GM23248 (cell line): ENCODE results near the gene VEGFC. TPM values are rescaled to one million over a fixed set of nuclear protein-coding genes. Genes with fewer than 3 reads are reported as not detected.

ENCODE experiments used
- DNase-seq: peaks from one replicate; pipeline ENCODE4 v3.0.0-alpha.2; 2015
- H2AFZ ChIP-seq: fragments of 200-600 bp; sonication (generic); 2 replicates; pipeline ENCODE4 v1.6.1; 2016; ENCODE audit warnings: antibody characterized with exemption
- H3F3A ChIP-seq: fragments of 200-600 bp; sonication (generic); 2 replicates; pipeline ENCODE4 v1.6.1; 2016; ENCODE audit warnings: mild to moderate bottlenecking, antibody characterized with exemption, mixed run types; ENCODE audit not compliant: insufficient read depth
- H3K27ac ChIP-seq: fragments of 200-600 bp; sonication (generic); 2 replicates; pipeline ENCODE4 v1.5.1; 2016; ENCODE audit warnings: mild to moderate bottlenecking
- H3K27me3 ChIP-seq: fragments of 200-600 bp; sonication (generic); replicated peaks from 2 replicates; pipeline ENCODE4 v1.6.1; 2016; ENCODE audit warnings: mild to moderate bottlenecking; ENCODE audit not compliant: insufficient read depth
- H3K36me3 ChIP-seq: fragments of 200-600 bp; sonication (generic); 2 replicates; pipeline ENCODE4 v1.6.1; 2016; ENCODE audit warnings: low read depth, mild to moderate bottlenecking
- H3K4me1 ChIP-seq: fragments of 200-600 bp; sonication (generic); 2 replicates; pipeline ENCODE4 v1.6.1; 2016; ENCODE audit warnings: mild to moderate bottlenecking; ENCODE audit not compliant: insufficient read depth
- H3K4me2 ChIP-seq: fragments of 200-600 bp; sonication (generic); one replicate; pipeline ENCODE4 v1.6.1; 2016; ENCODE audit warnings: mild to moderate bottlenecking; ENCODE audit not compliant: unreplicated experiment
- H3K4me3 ChIP-seq: fragments of 200-600 bp; sonication (generic); 2 replicates; pipeline ENCODE4 v1.5.1; 2016; ENCODE audit warnings: mild to moderate bottlenecking
- H3K79me2 ChIP-seq: fragments of 200-600 bp; sonication (generic); 2 replicates; pipeline ENCODE4 v1.6.1; 2016; ENCODE audit warnings: mild to moderate bottlenecking; ENCODE audit not compliant: insufficient read depth
- H3K9ac ChIP-seq: fragments of 200-600 bp; sonication (generic); 2 replicates; pipeline ENCODE4 v1.6.1; 2016; ENCODE audit warnings: mild to moderate bottlenecking
- H3K9me2 ChIP-seq: fragments of 200-600 bp; sonication (generic); 2 replicates; pipeline ENCODE4 v1.6.1; 2016; ENCODE audit warnings: mixed run types, mild to moderate bottlenecking, moderate library complexity; ENCODE audit not compliant: insufficient read depth
- H3K9me3 ChIP-seq: fragments of 200-600 bp; sonication (generic); one replicate; pipeline ENCODE4 v1.6.1; 2017; ENCODE audit warnings: low read depth
- H4K20me1 ChIP-seq: fragments of 200-600 bp; sonication (generic); 2 replicates; pipeline ENCODE4 v1.6.0; 2016; ENCODE audit not compliant: insufficient read depth
- EZH2 ChIP-seq: fragments of 200-600 bp; sonication (generic); IDR thresholded peaks from 2 replicates; pipeline ENCODE4 v1.6.1; 2018; ENCODE audit warnings: antibody characterized with exemption, mild to moderate bottlenecking; ENCODE audit not compliant: insufficient read depth, poor library complexity, severe bottlenecking
- EZH2phosphoT487 ChIP-seq: fragments of 200-600 bp; sonication (generic); IDR thresholded peaks from 2 replicates; pipeline ENCODE4 v1.6.1; 2018; ENCODE audit warnings: antibody characterized with exemption, moderate library complexity, mild to moderate bottlenecking, low read depth; ENCODE audit not compliant: insufficient read depth
- WGBS, 2 experiments: methylation state at CpG; one replicate each; pipeline ENCODE4 v1.1.6; 2015 to 2017; ENCODE audit warnings: low lambda C conversion rate in 2 of 2, low coverage in 1 of 2; ENCODE audit errors: missing lambda C conversion rate in 2 of 2; 5-methylcytosine and 5-hydroxymethylcytosine counted together
- in situ Hi-C: fragments of 300-500 bp; cut with MboI; formaldehyde crosslinking; loops from 2 replicates; pipeline ENCODE4 v1.15.0; 2020
- polyA plus RNA-seq: library from polyadenylated mRNA; unstranded; fragments of >200 nt; fragmentation: Nextera tagmentation; extraction: Ambion mirVana; gene quantifications from 2 replicates; pipeline ENCODE4 v1.2.1, GENCODE V29; 2016
- total RNA-seq: library from RNA; depleted of rRNA; stranded (reverse); fragments of >200 nt; shearing (Covaris generic); gene quantifications from 2 replicates; pipeline ENCODE4 v1.2.3, GENCODE V29; 2014

The VEGFC gene
- total and polyA plus RNA-seq, 2 experiments from 2014 or later, result 21.7 to 56.3 TPM

DNA sequence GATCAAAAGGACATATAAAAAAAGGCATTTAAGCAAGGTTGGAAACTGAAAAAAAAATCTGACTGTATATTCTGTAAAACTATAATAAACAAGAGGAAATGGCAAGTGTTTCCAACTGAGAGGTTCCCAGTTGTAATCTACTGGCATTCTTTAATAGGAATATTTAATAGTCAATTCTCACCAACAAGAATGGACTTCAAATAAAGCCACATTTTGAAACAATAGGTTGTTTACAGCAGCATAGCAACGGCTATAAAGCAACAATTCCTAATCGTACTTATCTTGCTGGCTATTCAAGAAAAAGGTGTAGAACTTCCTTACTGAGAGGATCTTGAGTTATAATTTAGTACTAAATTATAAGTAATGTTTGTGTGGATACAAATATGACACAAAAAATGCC is 75.5 kb downstream of the VEGFC start:
- Histone ChIP-seq H3K79me2 (peaks cover 99% of the 10 kb centered on the region), H3K36me3 (peaks cover 20% of the 10 kb centered on the region)

GRCh38 chr4:176709417-176709816 is 83.3 kb downstream of the VEGFC start:
- no peak overlapping the region for H3K9ac ChIP-seq
- H3K4me1 ChIP-seq, result peaks cover 19% of the 10 kb centered on the region
- no peak for DNase-seq
- H3K4me3 ChIP-seq, result no peak overlapping the region
- 87 to 88% methylated on average over 5 of the region's 5 CpGs for WGBS, 2 experiments
- no peaks in the 10 kb centered on the region for H3K9me3 ChIP-seq
- TF ChIP-seq EZH2phosphoT487, result no peak
- no peak for TF ChIP-seq EZH2
- no peaks in the 10 kb centered on the region for H3K27me3 ChIP-seq
- H4K20me1 ChIP-seq, result no peaks in the 10 kb centered on the region
- peak overlapping the region; percentile 17 for H3K4me2 ChIP-seq
- no peaks in the 10 kb centered on the region for H3K9me2 ChIP-seq
- H3K27ac ChIP-seq, result 0 out of 2 replicates have a peak overlapping the region, but pooled peaks have one; percentile 5
- H3F3A ChIP-seq, result peaks cover 78% of the 10 kb centered on the region
- H3K36me3 ChIP-seq, result peaks cover 42% of the 10 kb centered on the region
- in situ Hi-C loops, result no loop called here
- no peak overlapping the region for H2AFZ ChIP-seq
- peaks cover 95% of the 10 kb centered on the region for H3K79me2 ChIP-seq

More for the DNA sequence above, 75.5 kb downstream of the VEGFC start:
- Histone ChIP-seq H3K27ac (no peak overlapping the region), H3K9me3 (no peaks in the 10 kb centered on the region), H2AFZ (no peak overlapping the region), H3K4me2 (no peak overlapping the region), H4K20me1 (no peaks in the 10 kb centered on the region), H3K9ac (no peak overlapping the region), H3K4me1 (no peaks in the 10 kb centered on the region), H3F3A (peaks cover 58% of the 10 kb centered on the region), H3K4me3 (no peak overlapping the region), H3K27me3 (no peaks in the 10 kb centered on the region), H3K9me2 (no peaks in the 10 kb centered on the region)
- DNase-seq, result no peak
- TF ChIP-seq EZH2phosphoT487 (no peak), EZH2 (no peak)
- in situ Hi-C loops, result no loop called here
- 95 to 99% methylated on average over 2 of the region's 2 CpGs for WGBS, 2 experiments

- no peaks in the 10 kb centered on the region for H3K27me3 ChIP-seq
- H3K36me3 ChIP-seq, result peaks cover 47% of the 10 kb centered on the region
- H3K4me2 ChIP-seq, result peak overlapping the region; percentile 17
- peaks cover 83% of the 10 kb centered on the region for H3F3A ChIP-seq
- no peaks in the 10 kb centered on the region for H3K9me3 ChIP-seq
- 0 out of 2 replicates have a peak overlapping the region, but pooled peaks have one; percentile 5 for H3K27ac ChIP-seq
- no peak overlapping the region for H3K4me3 ChIP-seq
- H2AFZ ChIP-seq, result no peak overlapping the region
- H3K9me2 ChIP-seq, result no peaks in the 10 kb centered on the region
- H4K20me1 ChIP-seq, result no peaks in the 10 kb centered on the region
- no peak overlapping the region for H3K9ac ChIP-seq
- peak; percentile 25 for DNase-seq
- no peak for TF ChIP-seq EZH2
- no peak for TF ChIP-seq EZH2phosphoT487
- in situ Hi-C loops, result no loop called here
- peaks cover 94% of the 10 kb centered on the region for H3K79me2 ChIP-seq
- H3K4me1 ChIP-seq, result peaks cover 19% of the 10 kb centered on the region
Measured at GRCh38 chr4:176708771-176709311, 83.9 kb downstream of the VEGFC start.

GRCh38 chr4:176690716-176691115 is 102.0 kb downstream of the VEGFC start:
- H4K20me1 ChIP-seq, result no peaks in the 10 kb centered on the region
- 98% methylated on average over 5 of the region's 5 CpGs for WGBS, 2 experiments
- no peak for DNase-seq
- H3K27ac ChIP-seq, result no peak overlapping the region
- H3F3A ChIP-seq, result peaks cover 48% of the 10 kb centered on the region
- H3K9me3 ChIP-seq, result no peaks in the 10 kb centered on the region
- H3K4me3 ChIP-seq, result no peak overlapping the region
- H3K4me2 ChIP-seq, result no peak overlapping the region
- no peaks in the 10 kb centered on the region for H3K4me1 ChIP-seq
- TF ChIP-seq EZH2, result no peak
- TF ChIP-seq EZH2phosphoT487, result no peak
- H3K27me3 ChIP-seq, result no peaks in the 10 kb centered on the region
- peaks cover 53% of the 10 kb centered on the region for H3K36me3 ChIP-seq
- no peak overlapping the region for H3K9ac ChIP-seq
- H2AFZ ChIP-seq, result no peak overlapping the region
- H3K9me2 ChIP-seq, result no peaks in the 10 kb centered on the region
- H3K79me2 ChIP-seq, result peaks cover 62% of the 10 kb centered on the region
- in situ Hi-C loops, result no loop called here

DNA sequence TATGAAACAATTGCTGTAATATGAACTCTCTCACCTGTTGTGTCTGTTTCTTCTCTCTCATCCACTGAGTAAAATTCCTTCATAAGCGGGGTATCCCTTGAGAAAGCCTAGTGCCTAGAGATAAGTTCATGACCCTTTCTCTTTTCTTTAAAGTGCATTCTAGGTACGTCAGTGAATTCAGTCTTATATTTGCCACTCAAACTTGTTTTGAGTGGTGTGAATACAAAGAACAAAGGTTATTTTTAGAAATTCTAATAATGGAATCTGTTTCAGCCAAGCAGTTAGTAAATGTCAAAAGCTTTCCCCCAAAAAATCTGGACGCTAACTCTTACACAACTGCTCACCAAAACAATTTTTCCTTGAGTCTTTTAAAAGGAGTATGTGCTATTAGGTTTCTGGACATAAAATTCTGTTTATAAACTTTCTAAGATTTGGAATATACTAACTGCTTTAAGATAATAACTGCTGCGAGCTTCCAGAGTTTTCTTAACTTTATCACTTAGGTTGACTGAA is 112.0 kb downstream of the VEGFC start:
- H3K79me2 ChIP-seq, result peaks cover 21% of the 10 kb centered on the region
- H3K4me3 ChIP-seq, result no peak overlapping the region
- H3K4me1 ChIP-seq, result peaks cover 16% of the 10 kb centered on the region
- H3K4me2 ChIP-seq, result no peak overlapping the region
- H4K20me1 ChIP-seq, result no peaks in the 10 kb centered on the region; the same call in 1 of the 2 replicates
- H3K9ac ChIP-seq, result no peak overlapping the region
- H3K9me3 ChIP-seq, result no peaks in the 10 kb centered on the region
- in situ Hi-C loops, result no loop called here
- no peaks in the 10 kb centered on the region for H3K27me3 ChIP-seq
- no peak for TF ChIP-seq EZH2
- H3F3A ChIP-seq, result peaks cover 82% of the 10 kb centered on the region
- H3K9me2 ChIP-seq, result no peaks in the 10 kb centered on the region
- no peak overlapping the region for H2AFZ ChIP-seq
- WGBS, 2 experiments, result 76 to 83% methylated on average over 4 of the region's 4 CpGs
- peaks cover 77% of the 10 kb centered on the region for H3K36me3 ChIP-seq
- no peak overlapping the region for H3K27ac ChIP-seq
- DNase-seq, result no peak
